OCI-LY3 (cell line): ENCODE results near the gene GORAB.

Source experiments
- H2AFZ ChIP-seq: fragments of 200-600, 300-600 bp; shearing (Covaris generic); 2 replicates; pipeline ENCODE4 v1.6.0; 2014; ENCODE audit warnings: antibody characterized with exemption, low read depth, low read length
- H3K27ac ChIP-seq: fragments of 200-600, 300-600 bp; sonication (generic); 2 replicates; pipeline ENCODE4 v1.5.1; 2014; ENCODE audit warnings: mild to moderate bottlenecking, low read length, moderate library complexity, mixed read lengths
- H3K27me3 ChIP-seq: fragments of 200-600, 300-600 bp; sonication (generic); 2 replicates; pipeline ENCODE4 v1.6.1; 2014; ENCODE audit warnings: low read depth, low read length, mixed read lengths
- H3K36me3 ChIP-seq: fragments of 200-600, 300-600 bp; sonication (generic); replicated peaks from 2 replicates; pipeline ENCODE3; 2014; ENCODE audit warnings: low read depth, low read length, mixed read lengths
- H3K4me1 ChIP-seq: fragments of 300-600, 200-600 bp; sonication (generic); 2 replicates; pipeline ENCODE4 v1.6.1; 2014; ENCODE audit warnings: low read length, mixed read lengths
- H3K4me2 ChIP-seq: fragments of 200-600, 300-600 bp; sonication (generic); 2 replicates; pipeline ENCODE4 v1.6.1; 2014; ENCODE audit warnings: low read length, mixed read lengths
- H3K4me3 ChIP-seq: fragments of 300-600, 200-600 bp; sonication (generic); 2 replicates; pipeline ENCODE4 v1.5.1; 2014; ENCODE audit warnings: antibody characterized with exemption, mild to moderate bottlenecking, low read length, moderate library complexity
- H3K79me2 ChIP-seq: fragments of 300-600, 200-600 bp; shearing (Covaris generic); 2 replicates; pipeline ENCODE4 v1.6.1; 2014; ENCODE audit warnings: mild to moderate bottlenecking, low read length, mixed read lengths
- H3K9ac ChIP-seq: fragments of 300-600, 200-600 bp; shearing (Covaris generic); 2 replicates; pipeline ENCODE4 v1.6.0; 2014; ENCODE audit warnings: mild to moderate bottlenecking, low read length, moderate library complexity
- H3K9me3 ChIP-seq: fragments of 200-600, 300-600 bp; shearing (Covaris generic); 2 replicates; pipeline ENCODE4 v1.6.1; 2014; ENCODE audit warnings: low read length, mixed read lengths; ENCODE audit not compliant: insufficient read depth
- H4K20me1 ChIP-seq: fragments of 200-600, 300-600 bp; sonication (generic); 2 replicates; pipeline ENCODE4 v1.6.1; 2016; ENCODE audit warnings: low read length, mixed read lengths; ENCODE audit not compliant: insufficient read depth
- EZH2phosphoT487 ChIP-seq: fragments of 200-600 bp; shearing (Covaris generic); IDR thresholded peaks from 2 replicates; pipeline ENCODE4 v1.6.1; 2018; ENCODE audit warnings: antibody characterized with exemption, mixed run types, low read depth
- TF ChIP-seq, protein P1 (sequence below): fragments of 200-600, 300-600 bp; sonication (generic); IDR thresholded peaks from 2 replicates; pipeline ENCODE4 v1.5.1; 2014; ENCODE audit warnings: antibody characterized with exemption, low read length, low read depth

GORAB gene

DNA sequence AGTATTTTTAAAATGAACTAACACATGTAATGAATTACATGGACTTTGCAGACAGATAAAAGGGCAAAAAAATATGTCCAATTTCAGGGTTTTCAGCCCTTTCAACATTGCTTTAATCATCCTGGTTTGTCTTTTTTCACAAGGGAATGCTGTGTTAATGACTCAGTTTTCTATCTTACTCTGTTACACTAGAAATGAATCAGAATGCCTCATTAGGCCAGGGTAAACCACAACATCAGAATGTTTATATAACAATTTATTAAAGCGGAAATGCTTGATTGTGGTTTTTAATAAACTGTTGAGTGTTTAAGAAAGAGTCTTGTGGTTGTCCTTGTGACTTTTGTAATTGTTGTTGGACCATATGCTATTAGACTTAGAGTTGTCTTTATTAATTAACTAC lies 13.5 kb downstream of the GORAB start:
- H3K27ac ChIP-seq: no peak overlapping the region
- no peaks in the 10 kb centered on the region for H3K27me3 ChIP-seq
- peaks cover 23% of the 10 kb centered on the region for H3K4me1 ChIP-seq
- TF ChIP-seq EZH2phosphoT487: no peak
- TF ChIP-seq, protein P1, sequence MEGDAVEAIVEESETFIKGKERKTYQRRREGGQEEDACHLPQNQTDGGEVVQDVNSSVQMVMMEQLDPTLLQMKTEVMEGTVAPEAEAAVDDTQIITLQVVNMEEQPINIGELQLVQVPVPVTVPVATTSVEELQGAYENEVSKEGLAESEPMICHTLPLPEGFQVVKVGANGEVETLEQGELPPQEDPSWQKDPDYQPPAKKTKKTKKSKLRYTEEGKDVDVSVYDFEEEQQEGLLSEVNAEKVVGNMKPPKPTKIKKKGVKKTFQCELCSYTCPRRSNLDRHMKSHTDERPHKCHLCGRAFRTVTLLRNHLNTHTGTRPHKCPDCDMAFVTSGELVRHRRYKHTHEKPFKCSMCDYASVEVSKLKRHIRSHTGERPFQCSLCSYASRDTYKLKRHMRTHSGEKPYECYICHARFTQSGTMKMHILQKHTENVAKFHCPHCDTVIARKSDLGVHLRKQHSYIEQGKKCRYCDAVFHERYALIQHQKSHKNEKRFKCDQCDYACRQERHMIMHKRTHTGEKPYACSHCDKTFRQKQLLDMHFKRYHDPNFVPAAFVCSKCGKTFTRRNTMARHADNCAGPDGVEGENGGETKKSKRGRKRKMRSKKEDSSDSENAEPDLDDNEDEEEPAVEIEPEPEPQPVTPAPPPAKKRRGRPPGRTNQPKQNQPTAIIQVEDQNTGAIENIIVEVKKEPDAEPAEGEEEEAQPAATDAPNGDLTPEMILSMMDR: no peak
- H3K36me3 ChIP-seq: peaks cover 85% of the 10 kb centered on the region
- H2AFZ ChIP-seq: no peak overlapping the region
- H3K9me3 ChIP-seq: no peaks in the 10 kb centered on the region
- H3K4me2 ChIP-seq: no peak overlapping the region
- H4K20me1 ChIP-seq: no peaks in the 10 kb centered on the region
- H3K4me3 ChIP-seq: no peak overlapping the region
- peaks cover 5% of the 10 kb centered on the region; the same call in 1 of the 2 replicates for H3K79me2 ChIP-seq
- no peak overlapping the region for H3K9ac ChIP-seq

DNA sequence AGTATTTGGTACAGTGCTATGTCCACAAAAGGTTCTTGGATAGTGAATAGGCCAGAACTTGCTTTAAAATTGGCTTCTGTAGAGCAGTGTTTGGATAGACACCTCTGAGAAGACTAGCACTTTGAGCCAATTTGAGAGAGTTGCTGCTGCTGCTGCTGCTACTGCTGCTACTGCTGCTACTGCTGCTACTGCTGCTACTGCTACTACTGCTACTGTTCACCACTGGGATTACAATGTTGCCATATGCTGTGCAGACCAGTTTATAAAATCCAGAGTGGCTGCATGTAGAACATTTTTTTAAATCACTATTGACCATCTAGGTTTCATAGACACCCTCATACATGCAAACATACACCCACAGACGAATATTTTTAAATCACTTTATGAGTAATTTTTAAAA lies 15.3 kb downstream of the GORAB start:
- no peak overlapping the region for H3K27ac ChIP-seq
- H4K20me1 ChIP-seq: no peaks in the 10 kb centered on the region
- TF ChIP-seq, protein P1: no peak
- TF ChIP-seq EZH2phosphoT487: no peak
- no peak overlapping the region for H3K9ac ChIP-seq
- 0 out of 2 replicates have a peak, but pooled peaks cover 3% of the 10 kb centered on the region for H3K79me2 ChIP-seq
- H3K9me3 ChIP-seq: no peaks in the 10 kb centered on the region
- H3K36me3 ChIP-seq: peaks cover 89% of the 10 kb centered on the region
- H3K4me3 ChIP-seq: no peak overlapping the region
- H2AFZ ChIP-seq: no peak overlapping the region
- H3K4me2 ChIP-seq: no peak overlapping the region
- H3K27me3 ChIP-seq: no peaks in the 10 kb centered on the region
- H3K4me1 ChIP-seq: peaks cover 14% of the 10 kb centered on the region

DNA sequence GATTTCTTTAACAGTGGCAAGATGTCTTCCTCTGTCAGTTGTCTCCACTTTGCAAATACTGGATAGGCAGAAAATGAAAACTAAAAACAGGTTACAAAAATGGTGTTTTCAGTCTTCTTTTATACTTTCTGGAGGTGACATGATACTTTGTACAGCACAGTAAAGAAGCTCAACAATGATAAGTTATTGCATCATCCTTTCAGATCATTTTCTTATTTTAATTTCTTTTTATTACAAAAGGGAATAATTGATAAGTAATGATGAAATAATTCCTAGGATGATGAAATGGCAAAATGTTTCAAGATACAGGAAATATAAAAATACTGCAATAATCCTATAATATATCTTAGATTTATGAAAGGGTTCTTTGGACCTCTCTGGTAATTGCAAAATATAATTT lies 16.5 kb downstream of the GORAB start:
- H3K36me3 ChIP-seq: peaks cover 88% of the 10 kb centered on the region
- H3K4me3 ChIP-seq: no peak overlapping the region
- no peak overlapping the region for H3K4me2 ChIP-seq
- H3K9me3 ChIP-seq: no peaks in the 10 kb centered on the region
- no peak overlapping the region for H3K27ac ChIP-seq
- 0 out of 2 replicates have a peak, but pooled peaks cover 3% of the 10 kb centered on the region for H3K79me2 ChIP-seq
- H3K27me3 ChIP-seq: no peaks in the 10 kb centered on the region
- no peaks in the 10 kb centered on the region for H4K20me1 ChIP-seq
- peaks cover 14% of the 10 kb centered on the region for H3K4me1 ChIP-seq
- no peak overlapping the region for H2AFZ ChIP-seq
- TF ChIP-seq, protein P1: no peak
- no peak for TF ChIP-seq EZH2phosphoT487
- H3K9ac ChIP-seq: no peak overlapping the region

DNA sequence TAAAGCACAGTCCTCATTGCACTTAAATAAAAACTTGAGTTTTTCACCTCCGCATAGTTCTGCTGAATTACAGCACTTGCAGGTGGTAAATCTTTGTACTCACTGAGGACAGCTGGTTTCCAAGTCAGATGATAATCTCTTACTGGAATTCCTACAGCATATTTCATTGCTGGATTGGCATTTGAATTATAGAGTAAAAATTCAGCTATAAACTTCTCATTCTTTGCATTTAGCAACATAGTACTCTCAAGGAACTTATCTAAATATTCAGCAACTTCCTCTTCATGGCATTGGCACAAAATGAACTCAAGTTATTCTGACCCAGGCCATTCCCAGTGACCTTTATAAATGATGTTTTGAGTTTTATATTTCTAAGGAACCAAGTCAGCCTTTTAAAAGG lies 23.4 kb downstream of the GORAB start:
- no peak overlapping the region for H3K27ac ChIP-seq
- no peaks in the 10 kb centered on the region for H3K4me1 ChIP-seq
- TF ChIP-seq EZH2phosphoT487: no peak
- TF ChIP-seq, protein P1: no peak
- no peak overlapping the region for H3K4me2 ChIP-seq
- H3K4me3 ChIP-seq: no peak overlapping the region
- peaks cover 82% of the 10 kb centered on the region for H3K36me3 ChIP-seq
- H3K9ac ChIP-seq: no peak overlapping the region
- H2AFZ ChIP-seq: no peak overlapping the region
- H3K27me3 ChIP-seq: no peaks in the 10 kb centered on the region
- H3K9me3 ChIP-seq: no peaks in the 10 kb centered on the region
- no peaks in the 10 kb centered on the region for H3K79me2 ChIP-seq
- no peaks in the 10 kb centered on the region for H4K20me1 ChIP-seq
